HG03571 (cell line): ENCODE results near the gene CAMTA1.

ENCODE experiments used
- ATAC-seq: cut with Tn5 transposase; IDR thresholded peaks from one replicate; pipeline ENCODE4 v1.9.1; 2021; ENCODE audit not compliant: unreplicated experiment

The CAMTA1 gene

DNA sequence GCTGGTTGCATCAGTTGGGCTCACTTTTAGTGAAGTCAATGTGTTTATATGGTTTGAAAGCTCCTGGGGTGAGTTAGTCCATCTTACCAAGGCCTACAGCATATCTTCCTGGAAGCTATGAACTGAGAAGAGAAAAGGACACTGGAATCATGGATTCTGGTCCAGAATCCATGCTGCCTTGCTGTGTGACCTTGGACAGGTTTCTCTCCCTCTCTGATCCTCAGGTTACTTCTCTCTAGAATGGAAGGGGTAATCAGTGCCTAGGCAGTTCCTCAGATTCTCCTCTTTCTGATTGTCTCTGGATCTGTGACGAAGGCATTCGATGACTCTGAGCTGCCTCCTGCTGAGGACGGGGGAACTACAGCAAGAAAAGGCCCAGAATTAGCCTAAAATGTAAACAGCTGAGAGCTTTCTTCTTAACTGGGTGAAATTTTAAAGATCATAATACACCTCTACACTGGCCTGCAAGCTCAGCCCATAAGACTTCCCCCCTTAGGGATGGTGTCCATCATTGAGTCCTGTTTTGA lies 560.9 kb downstream of the CAMTA1 start:
- no peak for ATAC-seq

GRCh38 chr1:7346600-7347570 lies 561.6 kb downstream of the CAMTA1 start:
- no peak for ATAC-seq

DNA sequence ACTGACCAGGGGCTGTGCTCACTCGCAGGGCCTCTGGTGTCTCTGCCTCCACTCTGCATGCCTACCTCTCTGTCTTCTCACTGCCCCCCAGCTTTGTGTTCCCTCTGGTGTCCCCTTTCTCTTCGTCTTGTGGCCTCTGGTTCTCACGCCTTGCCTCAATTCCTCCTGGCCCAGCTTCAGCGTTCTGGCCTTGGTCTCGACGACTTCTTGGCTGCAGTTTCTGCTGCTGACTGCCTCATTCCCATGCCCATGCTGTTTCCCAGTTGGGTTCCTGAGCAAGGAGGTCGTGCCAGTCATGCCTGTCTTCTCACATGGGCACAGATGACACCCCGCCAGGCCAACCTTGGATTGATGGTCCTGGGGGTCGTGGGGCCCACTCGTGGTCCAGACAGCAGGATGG lies 562.8 kb downstream of the CAMTA1 start:
- no peak for ATAC-seq

DNA sequence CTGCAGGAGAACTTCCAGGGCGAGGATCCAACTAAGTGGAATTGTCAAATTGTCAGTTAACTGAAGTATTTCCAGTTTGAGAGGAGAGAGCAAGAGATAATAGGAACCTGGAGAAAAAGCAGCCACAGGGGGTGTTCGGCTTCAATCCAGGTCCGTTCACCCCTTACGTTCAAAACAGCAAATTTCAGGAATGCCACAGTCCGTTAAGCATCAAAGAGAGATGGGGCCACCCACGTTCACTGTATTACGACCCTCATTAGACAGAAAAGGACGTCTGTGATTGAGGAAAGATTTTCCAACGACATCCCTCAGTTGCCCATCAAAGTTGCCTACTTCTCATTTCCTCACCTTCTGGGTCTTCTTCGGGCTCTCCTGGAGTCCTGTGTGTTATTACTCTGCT lies 563.3 kb downstream of the CAMTA1 start:
- ATAC-seq: no peak

DNA sequence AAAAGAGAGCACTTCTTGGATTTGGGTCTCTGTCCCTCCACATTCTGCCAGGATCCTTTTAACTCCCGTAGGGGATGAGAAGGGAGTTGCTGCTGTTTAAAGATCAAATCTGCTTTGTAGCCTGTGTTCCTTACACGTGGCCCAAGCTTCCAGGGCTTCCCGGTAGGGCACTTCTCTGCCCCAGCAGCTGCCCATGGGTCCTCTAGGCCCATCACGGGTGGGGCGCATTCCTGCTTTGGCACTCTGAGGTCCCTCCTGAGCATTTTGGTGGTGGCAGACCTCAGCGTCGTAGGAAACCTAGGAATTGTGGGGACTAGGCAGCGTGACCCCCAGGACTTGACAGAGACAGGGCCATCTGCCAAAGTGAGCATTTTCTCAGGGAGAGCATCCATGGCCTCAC lies 565.5 kb downstream of the CAMTA1 start:
- no peak for ATAC-seq

GRCh38 chr1:7351649-7352048 lies 566.4 kb downstream of the CAMTA1 start:
- no peak for ATAC-seq

DNA sequence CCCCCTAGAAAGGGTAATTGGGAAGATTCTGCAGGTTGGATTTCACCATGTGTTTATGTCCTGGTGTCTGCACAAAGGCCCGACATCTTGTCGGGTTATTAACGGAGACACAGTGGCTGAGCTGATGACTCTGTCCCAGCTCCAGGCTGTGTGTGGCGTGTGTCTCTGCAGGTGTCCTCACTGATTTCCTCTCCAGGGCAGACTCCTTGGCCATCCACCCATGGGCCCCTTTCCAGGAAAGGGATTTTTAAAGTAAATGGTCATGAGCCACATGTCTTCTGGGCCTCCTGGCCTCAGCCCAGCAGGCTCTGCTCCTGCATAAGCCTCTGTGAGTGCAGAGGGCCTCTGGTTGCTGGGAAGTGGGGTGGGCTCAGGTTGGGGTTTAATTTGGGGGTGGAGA lies 567.1 kb downstream of the CAMTA1 start:
- no peak for ATAC-seq

GRCh38 chr1:7352974-7353373 lies 567.7 kb downstream of the CAMTA1 start:
- ATAC-seq: no peak

- ATAC-seq: no peak
Measured at GRCh38 chr1:7355646-7356045, 570.4 kb downstream of the CAMTA1 start.

DNA sequence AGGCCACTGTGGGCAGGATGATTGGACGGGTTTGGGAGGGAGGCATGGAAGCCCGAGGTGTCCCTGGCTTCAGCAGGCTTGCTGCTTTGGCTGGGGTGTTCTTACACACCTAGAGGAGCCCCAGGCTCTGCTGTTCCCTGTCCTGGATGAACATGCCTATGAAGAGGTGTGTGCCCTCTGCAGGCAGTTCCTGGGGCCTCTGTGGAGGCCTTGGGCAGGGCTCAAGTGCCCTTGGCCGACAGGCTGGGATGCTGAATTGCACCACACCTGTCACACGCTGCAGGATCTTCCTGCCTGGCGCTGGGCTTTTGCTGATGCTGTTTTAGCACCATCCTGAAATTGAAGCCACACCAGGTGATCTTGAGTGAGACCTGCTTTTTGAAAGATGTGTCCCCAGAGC lies 570.8 kb downstream of the CAMTA1 start:
- no peak for ATAC-seq

DNA sequence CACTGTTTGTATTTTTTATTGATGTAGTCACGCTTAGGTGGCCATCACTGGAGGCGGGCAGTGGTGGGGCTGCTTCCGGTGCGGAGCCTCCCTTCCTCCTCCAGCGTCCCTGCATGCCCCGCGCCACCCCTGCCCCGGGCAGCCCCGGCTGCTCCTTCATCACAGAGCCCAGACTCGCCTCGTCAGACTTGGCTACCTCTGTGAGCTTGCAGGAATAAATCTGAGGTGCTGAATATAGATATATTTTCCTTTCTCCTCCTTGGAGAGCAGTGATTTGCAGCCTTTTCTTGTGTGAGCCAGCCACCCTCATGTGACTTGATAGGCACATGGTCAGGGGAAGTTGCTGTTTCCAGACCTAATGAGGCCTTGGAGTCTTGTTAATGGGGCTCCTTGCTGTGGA lies 573.2 kb downstream of the CAMTA1 start:
- ATAC-seq: no peak

DNA sequence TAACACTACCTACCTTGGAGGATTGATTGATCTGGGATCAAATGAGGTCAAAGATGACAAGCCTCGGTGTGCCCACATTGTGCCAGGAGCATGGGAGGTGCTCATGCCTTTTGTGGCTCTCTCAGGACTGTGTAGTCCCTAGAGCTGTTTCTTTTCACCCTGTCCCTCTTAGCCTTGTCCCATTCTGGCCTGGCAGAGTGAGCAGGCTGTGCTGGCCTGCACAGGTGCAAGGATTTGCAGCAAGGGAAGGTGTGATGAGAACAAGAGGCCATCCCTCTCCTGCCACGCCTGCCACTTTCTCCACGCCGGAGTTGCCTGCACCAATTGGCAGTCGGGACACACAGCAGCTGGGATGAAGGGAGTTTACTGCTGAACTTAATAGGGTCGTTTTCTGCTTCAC lies 575.3 kb downstream of the CAMTA1 start:
- ATAC-seq: no peak

- ATAC-seq: no peak
Measured at GRCh38 chr1:7362947-7363346, 577.7 kb downstream of the CAMTA1 start.

GRCh38 chr1:7363450-7363849 lies 578.2 kb downstream of the CAMTA1 start:
- ATAC-seq: no peak

DNA sequence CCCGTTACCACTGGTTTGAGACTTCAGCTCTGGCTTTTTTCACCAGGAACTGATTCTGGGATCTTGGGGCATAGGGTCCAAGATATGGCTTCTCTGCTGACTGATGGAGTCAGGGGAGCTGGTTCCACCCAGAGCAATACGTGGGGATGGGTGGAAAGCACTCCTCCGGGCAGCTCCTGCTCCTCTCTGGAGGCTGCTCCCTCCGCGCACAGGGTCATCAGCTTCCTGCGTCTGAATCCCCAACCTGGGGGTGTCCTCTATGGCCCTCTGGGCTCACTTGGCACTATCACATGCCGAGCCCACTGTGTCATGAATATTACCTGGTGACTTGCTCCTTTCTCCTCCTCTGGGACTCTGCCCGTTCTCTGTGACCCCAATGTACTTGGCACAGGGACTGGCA lies 580.5 kb downstream of the CAMTA1 start:
- ATAC-seq: no peak

DNA sequence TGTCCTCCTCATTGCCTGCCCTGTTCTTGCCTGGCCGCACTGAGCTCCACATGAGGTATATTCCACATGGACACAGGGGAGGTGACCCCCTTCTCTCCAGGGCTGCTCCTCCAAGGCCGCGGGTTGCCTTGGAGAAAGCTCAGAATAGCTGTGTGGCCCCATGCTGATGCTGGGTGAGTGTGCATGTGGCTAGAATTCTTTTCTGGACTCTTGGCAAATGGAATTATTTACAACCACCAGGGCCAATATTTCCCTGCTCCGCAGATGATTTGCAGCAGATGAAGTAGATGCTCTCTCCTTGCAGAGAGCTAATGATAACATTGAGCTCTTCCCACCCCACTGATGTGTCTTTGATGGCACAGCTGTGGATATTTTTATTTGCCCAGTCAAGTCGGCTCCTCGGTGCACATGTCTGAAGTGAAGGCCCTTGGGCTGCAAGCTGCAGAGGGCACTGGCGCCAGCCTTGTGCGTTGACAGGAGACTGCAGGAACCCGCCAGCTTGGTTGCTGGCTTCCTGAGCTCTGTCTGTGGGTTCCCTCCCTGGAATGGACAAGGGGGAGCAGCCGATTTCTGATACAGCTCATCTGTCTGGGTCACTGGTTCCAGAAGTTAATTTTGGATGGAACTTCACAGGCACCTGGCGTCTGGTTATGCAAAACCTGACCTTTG lies 581.2 kb downstream of the CAMTA1 start:
- no peak for ATAC-seq

DNA sequence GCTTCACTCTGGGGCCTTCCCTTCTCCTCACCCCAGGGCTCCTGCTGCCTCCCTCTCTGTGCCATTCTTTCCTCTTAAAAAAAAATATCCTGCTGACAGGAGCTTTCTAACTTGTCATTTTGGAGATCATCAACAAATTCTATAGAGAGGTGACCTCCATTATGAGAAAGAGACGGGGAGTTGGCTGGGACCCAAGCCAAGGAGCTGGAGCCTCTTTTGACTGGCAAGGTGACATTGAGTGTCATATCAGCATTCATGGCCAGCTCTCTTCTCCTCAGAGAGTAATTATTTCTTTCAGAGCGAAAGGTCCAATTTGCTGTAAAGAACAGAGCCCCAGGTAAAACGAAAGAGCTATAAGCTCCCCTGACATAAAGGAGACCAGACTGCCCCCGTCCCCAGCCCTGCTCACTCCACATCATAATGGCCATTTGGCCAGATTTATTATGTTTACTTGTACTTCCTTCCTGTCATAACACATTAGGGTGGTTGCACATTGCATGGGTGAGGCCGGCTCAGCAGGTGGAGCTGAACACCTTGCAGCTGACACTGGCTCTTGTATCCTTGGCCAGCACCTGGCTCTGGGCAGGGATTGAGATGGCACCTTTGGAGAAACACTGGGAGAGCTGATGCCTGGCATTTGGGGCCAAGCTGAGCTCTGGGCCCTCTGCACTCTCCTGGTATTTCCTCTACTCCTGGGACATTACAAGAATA lies 581.9 kb downstream of the CAMTA1 start:
- ATAC-seq: no peak

GRCh38 chr1:7369866-7370265 lies 584.6 kb downstream of the CAMTA1 start:
- no peak for ATAC-seq

DNA sequence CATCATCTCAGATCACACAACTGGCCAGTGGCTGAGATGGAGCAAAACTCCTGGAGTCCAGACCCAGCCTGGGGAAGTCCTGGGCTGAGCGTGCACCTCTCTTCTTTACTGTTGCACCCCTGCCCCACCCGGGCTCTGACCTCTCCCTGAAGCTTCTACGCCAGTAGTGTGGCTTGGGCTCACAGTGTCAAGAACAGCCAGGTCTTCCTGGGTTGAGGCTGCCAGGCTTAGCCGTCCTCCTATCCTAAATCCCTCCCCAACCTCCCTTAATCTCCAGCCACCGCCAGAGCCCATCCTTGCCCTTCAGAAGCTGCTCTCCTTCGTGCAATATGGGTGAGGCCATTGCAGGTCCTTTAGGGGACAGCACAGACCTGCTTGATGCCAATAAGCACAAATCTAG lies 586.7 kb downstream of the CAMTA1 start:
- no peak for ATAC-seq

- ATAC-seq: no peak
Measured at GRCh38 chr1:7372477-7373120, 587.3 kb downstream of the CAMTA1 start.

GRCh38 chr1:7373251-7373650 lies 588.0 kb downstream of the CAMTA1 start:
- no peak for ATAC-seq
